Suprapubic skin (tissue), 4 donors: ENCODE measurements around the gene SETBP1. TPM values are rescaled to one million over a fixed set of nuclear protein-coding genes. Genes with fewer than 3 reads are reported as not detected.

Source experiments
- DNase-seq, 2 donors: peaks; one replicate each; pipeline ENCODE4 v3.0.0-alpha.2; 2019; ENCODE audit warnings: low spot score in 2 of 2
- H3K27ac ChIP-seq: fragments of 200-600 bp; sonication (generic); one replicate; pipeline ENCODE4 v1.5.1; 2019
- H3K27me3 ChIP-seq: fragments of 200-600 bp; sonication (generic); one replicate; pipeline ENCODE4 v1.5.1; 2019
- H3K36me3 ChIP-seq: fragments of 200-600 bp; sonication (generic); one replicate; pipeline ENCODE4 v1.5.1; 2019
- H3K4me1 ChIP-seq: fragments of 200-600 bp; sonication (generic); one replicate; pipeline ENCODE4 v1.5.1; 2019
- H3K4me3 ChIP-seq: fragments of 200-600 bp; sonication (generic); one replicate; pipeline ENCODE4 v1.5.1; 2019; ENCODE audit warnings: mild to moderate bottlenecking
- H3K9me3 ChIP-seq: fragments of 200-600 bp; sonication (generic); one replicate; pipeline ENCODE4 v1.5.1; 2019
- EP300 ChIP-seq: sonication (generic); formaldehyde crosslinking; IDR thresholded peaks from one replicate; pipeline ENCODE4 v1.6.1; 2017; ENCODE audit warnings: antibody characterized with exemption
- POLR2A ChIP-seq, 2 donors: fragments of 450-650 bp; IDR thresholded peaks; one replicate each; pipeline ENCODE4 v1.6.1; 2017; ENCODE audit warnings: antibody characterized with exemption in 2 of 2, mild to moderate bottlenecking in 2 of 2, moderate library complexity in 2 of 2
- POLR2AphosphoS5 ChIP-seq, 3 donors: sonication (generic); formaldehyde crosslinking; IDR thresholded peaks; one replicate each; pipeline ENCODE4 v1.6.1; 2017; ENCODE audit warnings: antibody characterized with exemption in 3 of 3
- WGBS: methylation state at CpG from one replicate; pipeline ENCODE4 v1.1.5; 2018; 5-methylcytosine and 5-hydroxymethylcytosine counted together
- total RNA-seq, 4 donors: library from RNA; depleted of rRNA; stranded (reverse); fragments of >200 nt; gene quantifications; one replicate each; pipeline ENCODE4 v1.1.0, GENCODE V29; 2016
- TF ChIP-seq, protein P1 (sequence below), 2 donors: fragments of 200-600 bp in 1 of 2; fragments of 450-650 bp in 1 of 2; sonication (generic) in 1 of 2; IDR thresholded peaks; one replicate each; pipeline ENCODE4 v1.5.1; 2016 to 2019; ENCODE audit warnings: antibody characterized with exemption in 2 of 2, mild to moderate bottlenecking in 1 of 2, moderate library complexity in 1 of 2

The SETBP1 gene
- total RNA-seq, 4 donors from 2014 or later: 13.1 to 25.6 (median 17.2) TPM

DNA sequence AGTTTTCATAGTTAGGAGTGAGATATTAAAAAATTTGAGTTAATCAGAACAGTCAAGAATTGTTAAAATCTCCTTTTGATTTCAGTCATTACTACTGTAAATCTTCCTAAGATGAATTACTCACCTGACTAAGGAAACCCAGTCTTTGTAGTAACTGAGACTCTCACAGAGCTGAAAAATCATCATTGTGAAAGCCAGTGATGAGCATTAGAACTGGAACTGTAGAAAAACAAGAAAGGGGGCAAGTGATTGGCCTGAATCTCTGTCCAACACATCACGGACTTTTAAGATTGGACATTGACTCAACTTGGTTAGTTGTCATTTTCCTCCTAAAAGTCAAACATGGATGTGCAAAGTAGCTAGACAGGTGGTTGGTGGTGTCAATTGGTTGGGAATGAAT lies 21.9 kb downstream of the SETBP1 start:
- H3K4me1 ChIP-seq: peaks cover 24% of the 10 kb centered on the region
- WGBS: 97% methylated on average over 1 of the region's 1 CpG
- H3K27ac ChIP-seq: no peak overlapping the region
- no peaks in the 10 kb centered on the region for H3K9me3 ChIP-seq
- H3K27me3 ChIP-seq: no peaks in the 10 kb centered on the region
- no peak for DNase-seq
- TF ChIP-seq, protein P1, sequence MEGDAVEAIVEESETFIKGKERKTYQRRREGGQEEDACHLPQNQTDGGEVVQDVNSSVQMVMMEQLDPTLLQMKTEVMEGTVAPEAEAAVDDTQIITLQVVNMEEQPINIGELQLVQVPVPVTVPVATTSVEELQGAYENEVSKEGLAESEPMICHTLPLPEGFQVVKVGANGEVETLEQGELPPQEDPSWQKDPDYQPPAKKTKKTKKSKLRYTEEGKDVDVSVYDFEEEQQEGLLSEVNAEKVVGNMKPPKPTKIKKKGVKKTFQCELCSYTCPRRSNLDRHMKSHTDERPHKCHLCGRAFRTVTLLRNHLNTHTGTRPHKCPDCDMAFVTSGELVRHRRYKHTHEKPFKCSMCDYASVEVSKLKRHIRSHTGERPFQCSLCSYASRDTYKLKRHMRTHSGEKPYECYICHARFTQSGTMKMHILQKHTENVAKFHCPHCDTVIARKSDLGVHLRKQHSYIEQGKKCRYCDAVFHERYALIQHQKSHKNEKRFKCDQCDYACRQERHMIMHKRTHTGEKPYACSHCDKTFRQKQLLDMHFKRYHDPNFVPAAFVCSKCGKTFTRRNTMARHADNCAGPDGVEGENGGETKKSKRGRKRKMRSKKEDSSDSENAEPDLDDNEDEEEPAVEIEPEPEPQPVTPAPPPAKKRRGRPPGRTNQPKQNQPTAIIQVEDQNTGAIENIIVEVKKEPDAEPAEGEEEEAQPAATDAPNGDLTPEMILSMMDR (IDR thresholded peaks at IDR 0.05): no peak
- TF ChIP-seq POLR2A (IDR thresholded peaks at IDR 0.05) (no peak), POLR2AphosphoS5 (IDR thresholded peaks at IDR 0.05) (no peak), EP300 (no peak)
- H3K4me3 ChIP-seq: no peak overlapping the region
- no peaks in the 10 kb centered on the region for H3K36me3 ChIP-seq

GRCh38 chr18:44704135-44704789 lies 23.6 kb downstream of the SETBP1 start:
- no peak overlapping the region for H3K4me3 ChIP-seq
- H3K4me1 ChIP-seq: peaks cover 24% of the 10 kb centered on the region
- DNase-seq: no peak
- H3K36me3 ChIP-seq: no peaks in the 10 kb centered on the region
- WGBS: 91% methylated on average over 1 of the region's 1 CpG
- no peak for TF ChIP-seq POLR2A (IDR thresholded peaks at IDR 0.05)
- TF ChIP-seq EP300: no peak
- TF ChIP-seq, protein P1 (IDR thresholded peaks at IDR 0.05): no peak
- no peak for TF ChIP-seq POLR2AphosphoS5 (IDR thresholded peaks at IDR 0.05)
- no peaks in the 10 kb centered on the region for H3K27me3 ChIP-seq
- no peaks in the 10 kb centered on the region for H3K9me3 ChIP-seq
- H3K27ac ChIP-seq: no peak overlapping the region

GRCh38 chr18:44705075-44705675 lies 24.5 kb downstream of the SETBP1 start:
- no peak for DNase-seq
- TF ChIP-seq EP300 (no peak), POLR2AphosphoS5 (IDR thresholded peaks at IDR 0.05) (no peak), POLR2A (IDR thresholded peaks at IDR 0.05) (no peak)
- TF ChIP-seq, protein P1 (IDR thresholded peaks at IDR 0.05): no peak
- Histone ChIP-seq H3K27ac (no peak overlapping the region), H3K9me3 (no peaks in the 10 kb centered on the region), H3K4me1 (peaks cover 17% of the 10 kb centered on the region), H3K36me3 (no peaks in the 10 kb centered on the region), H3K27me3 (no peaks in the 10 kb centered on the region), H3K4me3 (no peak overlapping the region)
- WGBS: 88% methylated on average over 2 of the region's 2 CpGs

DNA sequence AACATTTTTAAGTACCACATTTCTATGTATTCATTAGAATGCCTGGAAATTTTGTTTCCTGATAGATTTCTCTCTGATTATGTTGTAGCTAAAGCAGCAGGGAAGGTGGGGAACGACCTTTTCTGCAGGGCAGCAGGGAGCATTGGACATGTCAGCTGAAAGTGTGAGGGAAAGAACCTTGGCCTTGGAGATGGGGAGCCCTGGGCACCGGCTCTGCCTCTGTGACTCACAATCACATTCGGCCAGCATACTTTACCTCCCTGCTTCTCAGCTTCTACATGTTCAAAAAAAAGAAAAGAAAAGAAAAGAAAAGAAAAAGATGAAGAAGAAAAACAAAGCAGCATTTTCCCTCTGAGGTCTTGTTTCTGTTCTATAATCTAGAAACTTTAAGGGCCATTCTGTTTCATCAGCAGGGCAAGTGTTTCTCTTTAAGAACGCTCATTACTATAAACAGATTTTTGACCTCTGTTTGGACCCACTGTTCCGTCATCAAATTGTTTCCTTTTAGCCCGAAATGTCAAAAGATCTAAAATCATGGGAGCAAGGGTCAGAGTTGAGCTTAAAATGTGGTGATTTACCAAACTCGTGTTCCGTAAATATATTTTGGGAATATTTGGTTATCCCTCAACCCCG lies 27.9 kb downstream of the SETBP1 start:
- Histone ChIP-seq H3K4me1 (peaks cover 4% of the 10 kb centered on the region), H3K27me3 (no peaks in the 10 kb centered on the region)
- no peak for DNase-seq

More for the DNA sequence above, 27.9 kb downstream of the SETBP1 start:
- WGBS: 60% methylated on average over 9 of the region's 9 CpGs
- peak overlapping the region; percentile 55 for H3K27ac ChIP-seq
- H3K36me3 ChIP-seq: no peaks in the 10 kb centered on the region
- H3K4me3 ChIP-seq: no peak overlapping the region
- TF ChIP-seq POLR2A (IDR thresholded peaks at IDR 0.05): no peak
- TF ChIP-seq POLR2AphosphoS5 (IDR thresholded peaks at IDR 0.05): no peak
- TF ChIP-seq, protein P1 (IDR thresholded peaks at IDR 0.05): no peak
- TF ChIP-seq EP300: no peak
- H3K9me3 ChIP-seq: no peaks in the 10 kb centered on the region
